Ovary (tissue), 3 donors: ENCODE data around the gene RBMS1.

ENCODE experiments used
- POLR2A ChIP-seq: fragments of 450-650 bp; IDR thresholded peaks from one replicate; pipeline ENCODE4 v1.6.1; 2017; ENCODE audit warnings: antibody characterized with exemption, mild to moderate bottlenecking, moderate library complexity
- TF ChIP-seq, protein P1 (sequence below), 3 donors: fragments of 450-650 bp in 2 of 3; fragments of 200-600 bp in 1 of 3; IDR thresholded peaks; one replicate each; pipeline versions ENCODE4 v1.5.1 to v1.8.0; 2016 to 2022; ENCODE audit warnings: antibody characterized with exemption in 3 of 3, mild to moderate bottlenecking in 1 of 3
- donor health status: DM: no; HTN: no; CAD: no.

DNA sequence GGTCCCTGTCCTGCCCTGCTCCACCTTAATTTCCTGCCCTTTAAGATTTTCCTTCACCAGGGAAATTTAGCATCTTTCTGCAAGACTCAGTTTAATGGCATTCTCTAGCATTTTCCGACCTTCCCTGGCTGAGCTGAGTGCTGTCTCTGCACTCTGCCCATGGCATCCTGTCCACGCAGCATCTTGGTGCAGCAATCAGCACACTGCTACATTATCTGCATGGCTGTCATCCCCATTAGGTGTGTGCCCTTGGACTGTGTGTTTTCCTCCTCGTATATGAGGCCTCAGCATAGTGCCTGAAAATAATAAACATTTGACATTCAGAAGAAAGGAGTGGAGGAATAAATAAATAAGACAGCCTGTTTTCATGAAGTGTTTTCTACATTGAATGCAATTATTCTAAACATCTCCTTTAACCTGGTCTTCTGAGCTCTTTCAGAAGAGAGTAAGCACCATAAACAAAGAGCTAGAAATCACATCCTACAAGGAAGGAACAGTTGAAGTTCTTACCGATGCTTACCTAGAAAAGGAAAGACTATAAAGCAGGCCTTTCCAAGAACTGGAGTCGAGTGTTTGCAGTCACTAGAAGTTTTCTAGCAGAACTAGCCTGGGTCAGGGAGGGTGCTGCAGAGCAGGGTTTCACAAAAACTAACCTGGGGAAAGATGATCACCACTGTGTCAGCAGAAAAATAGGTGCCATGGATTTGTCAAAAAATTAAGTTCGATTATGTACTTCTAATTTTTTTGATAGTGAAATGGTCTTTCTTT, 162.2 kb downstream of the RBMS1 start:
- TF ChIP-seq, protein P1, sequence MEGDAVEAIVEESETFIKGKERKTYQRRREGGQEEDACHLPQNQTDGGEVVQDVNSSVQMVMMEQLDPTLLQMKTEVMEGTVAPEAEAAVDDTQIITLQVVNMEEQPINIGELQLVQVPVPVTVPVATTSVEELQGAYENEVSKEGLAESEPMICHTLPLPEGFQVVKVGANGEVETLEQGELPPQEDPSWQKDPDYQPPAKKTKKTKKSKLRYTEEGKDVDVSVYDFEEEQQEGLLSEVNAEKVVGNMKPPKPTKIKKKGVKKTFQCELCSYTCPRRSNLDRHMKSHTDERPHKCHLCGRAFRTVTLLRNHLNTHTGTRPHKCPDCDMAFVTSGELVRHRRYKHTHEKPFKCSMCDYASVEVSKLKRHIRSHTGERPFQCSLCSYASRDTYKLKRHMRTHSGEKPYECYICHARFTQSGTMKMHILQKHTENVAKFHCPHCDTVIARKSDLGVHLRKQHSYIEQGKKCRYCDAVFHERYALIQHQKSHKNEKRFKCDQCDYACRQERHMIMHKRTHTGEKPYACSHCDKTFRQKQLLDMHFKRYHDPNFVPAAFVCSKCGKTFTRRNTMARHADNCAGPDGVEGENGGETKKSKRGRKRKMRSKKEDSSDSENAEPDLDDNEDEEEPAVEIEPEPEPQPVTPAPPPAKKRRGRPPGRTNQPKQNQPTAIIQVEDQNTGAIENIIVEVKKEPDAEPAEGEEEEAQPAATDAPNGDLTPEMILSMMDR (IDR thresholded peaks at IDR 0.05): no peak
- no peak for TF ChIP-seq POLR2A
